Neuronal stem cell (in vitro differentiated cells): ENCODE data around the gene NR1I2.

Experiments
- DNase-seq: peaks from one replicate; pipeline ENCODE4 v3.0.0-alpha.2; 2013; ENCODE audit warnings: low spot score
- H2AFZ ChIP-seq: one replicate; pipeline ENCODE4 v1.6.1; 2013; ENCODE audit warnings: mild to moderate bottlenecking, low read length, inconsistent platforms
- H2AK5ac ChIP-seq: 2 replicates; pipeline ENCODE4 v1.6.1; 2013; ENCODE audit warnings: low read depth, mild to moderate bottlenecking, inconsistent platforms, low read length, moderate library complexity, mixed read lengths
- H2BK120ac ChIP-seq: 2 replicates; pipeline ENCODE4 v1.6.1; 2013; ENCODE audit warnings: low read depth, mild to moderate bottlenecking, inconsistent platforms, low read length, moderate library complexity, mixed read lengths
- H2BK12ac ChIP-seq: one replicate; pipeline ENCODE4 v1.6.1; 2013; ENCODE audit warnings: low read length, inconsistent platforms
- H2BK15ac ChIP-seq: 2 replicates; pipeline ENCODE4 v1.6.1; 2013; ENCODE audit warnings: mild to moderate bottlenecking, low read length, inconsistent platforms, mixed read lengths
- H2BK5ac ChIP-seq: one replicate; pipeline ENCODE4 v1.6.1; 2013; ENCODE audit warnings: inconsistent platforms, mild to moderate bottlenecking, low read length, moderate library complexity
- H3K14ac ChIP-seq: one replicate; pipeline ENCODE4 v1.6.1; 2013; ENCODE audit warnings: low read length, inconsistent platforms
- H3K18ac ChIP-seq: 2 replicates; pipeline ENCODE4 v1.6.1; 2013; ENCODE audit warnings: low read length, inconsistent platforms
- H3K23ac ChIP-seq: 2 replicates; pipeline ENCODE4 v1.6.1; 2013; ENCODE audit warnings: low read depth, mild to moderate bottlenecking, mixed read lengths, low read length, inconsistent platforms; ENCODE audit not compliant: poor library complexity
- H3K27ac ChIP-seq: replicated peaks from 3 replicates; pipeline ENCODE4 v1.5.1; 2013; ENCODE audit warnings: low read length, inconsistent platforms
- H3K27me3 ChIP-seq, 3 experiments: 2 replicates each; pipeline ENCODE4 v1.6.1; 2013; ENCODE audit warnings: low read length in 3 of 3, mild to moderate bottlenecking in 2 of 3, inconsistent platforms in 1 of 3, low read depth in 1 of 3, mixed read lengths in 1 of 3, moderate library complexity in 1 of 3; ENCODE audit not compliant: control insufficient read depth in 3 of 3, insufficient read depth in 3 of 3
- H3K36me3 ChIP-seq, 2 donors: replicated peaks in 1 of 2; 2 replicates each; pipeline ENCODE4 v1.6.1; 2013; ENCODE audit warnings: low read length in 2 of 2; ENCODE audit not compliant: control insufficient read depth in 2 of 2, insufficient read depth in 2 of 2
- H3K4ac ChIP-seq: 2 replicates; pipeline ENCODE4 v1.6.1; 2013; ENCODE audit warnings: inconsistent platforms, mild to moderate bottlenecking, low read length, moderate library complexity
- H3K4me1 ChIP-seq, 2 donors: 1 replicate in 1 of 2; 2 replicates in 1 of 2; pipeline ENCODE4 v1.6.1; 2013; ENCODE audit warnings: low read length in 2 of 2, low read depth in 1 of 2; ENCODE audit not compliant: control insufficient read depth in 2 of 2, insufficient read depth in 1 of 2
- H3K4me2 ChIP-seq: one replicate; pipeline ENCODE4 v1.6.1; 2013; ENCODE audit warnings: mild to moderate bottlenecking, low read length, inconsistent platforms; ENCODE audit not compliant: insufficient read depth, poor library complexity, severe bottlenecking
- H3K4me3 ChIP-seq, 2 donors: 2 replicates each; pipeline ENCODE4 v1.5.1; 2013; ENCODE audit warnings: low read length in 2 of 2, mild to moderate bottlenecking in 2 of 2, inconsistent platforms in 1 of 2, moderate library complexity in 1 of 2
- H3K79me1 ChIP-seq: one replicate; pipeline ENCODE4 v1.6.1; 2013; ENCODE audit warnings: low read depth, mild to moderate bottlenecking, inconsistent platforms, low read length, moderate library complexity
- H3K9ac ChIP-seq: one replicate; pipeline ENCODE4 v1.6.1; 2013; ENCODE audit warnings: mild to moderate bottlenecking, low read depth, low read length, inconsistent platforms; ENCODE audit not compliant: poor library complexity
- H3K9me3 ChIP-seq, 2 donors: replicated peaks in 1 of 2; 2 replicates each; pipeline versions ENCODE3 to v1.6.1; 2013; ENCODE audit warnings: low read length in 2 of 2, mild to moderate bottlenecking in 2 of 2, inconsistent platforms in 1 of 2, low read depth in 1 of 2, mixed read lengths in 1 of 2, moderate library complexity in 1 of 2; ENCODE audit not compliant: control insufficient read depth in 2 of 2, insufficient read depth in 1 of 2
- H4K8ac ChIP-seq: one replicate; pipeline ENCODE4 v1.6.1; 2013; ENCODE audit warnings: low read depth, mild to moderate bottlenecking, inconsistent platforms, low read length, moderate library complexity
- H4K91ac ChIP-seq: one replicate; pipeline ENCODE4 v1.6.1; 2013; ENCODE audit warnings: low read length, low read depth, mild to moderate bottlenecking, inconsistent platforms; ENCODE audit not compliant: poor library complexity
- WGBS, 2 donors: extraction: QIAGEN DNeasy Blood & Tissue Kit; methylation state at CpG; one replicate each; pipeline ENCODE4 v1.1.7; 2013; ENCODE audit warnings: missing lambda C conversion rate in 2 of 2, mixed read lengths in 1 of 2; ENCODE audit not compliant: insufficient read length in 2 of 2, insufficient replicate concordance in 1 of 2; ENCODE audit errors: extremely low coverage in 2 of 2; 5-methylcytosine and 5-hydroxymethylcytosine counted together

NR1I2 gene

DNA sequence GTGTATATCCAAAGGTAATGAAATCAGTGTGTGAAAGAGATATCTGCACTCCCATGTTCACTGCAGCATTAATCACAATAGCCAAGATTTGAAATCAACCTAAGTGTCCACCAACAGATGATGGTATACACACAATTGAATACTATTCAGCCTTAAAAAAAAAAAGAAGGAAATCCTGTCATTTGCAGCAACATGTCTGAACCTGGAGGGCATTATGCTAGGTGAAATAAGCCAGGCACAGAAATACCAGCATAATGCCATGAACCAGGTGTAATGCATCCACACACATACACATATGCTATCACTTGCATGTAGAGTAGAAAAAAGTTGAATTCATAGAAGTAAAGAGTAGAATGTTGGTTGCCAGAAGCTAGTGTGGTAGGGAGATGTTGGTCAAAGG is 18.4 kb upstream of the NR1I2 start:
- Histone ChIP-seq H3K27me3 (no peaks in the 10 kb centered on the region), H3K4ac (no peak overlapping the region), H2BK12ac (no peak overlapping the region), H4K91ac (no peak overlapping the region), H2BK120ac (no peak overlapping the region), H3K14ac (no peak overlapping the region), H3K9ac (no peak overlapping the region), H3K79me1 (no peaks in the 10 kb centered on the region), H2AK5ac (no peak overlapping the region), H3K18ac (no peak overlapping the region), H3K23ac (no peak overlapping the region), H2BK15ac (no peak overlapping the region), H4K8ac (no peak overlapping the region), H3K36me3 (no peaks in the 10 kb centered on the region), H3K27ac (no peak overlapping the region), H3K4me3 (no peak overlapping the region), H2AFZ (no peak overlapping the region), H3K4me2 (no peak overlapping the region), H3K9me3 (peaks cover 6 to 8% of the 10 kb centered on the region in 2 donors), H2BK5ac (no peak overlapping the region), H3K4me1 (no peaks in the 10 kb centered on the region)
- DNase-seq = no peak

DNA sequence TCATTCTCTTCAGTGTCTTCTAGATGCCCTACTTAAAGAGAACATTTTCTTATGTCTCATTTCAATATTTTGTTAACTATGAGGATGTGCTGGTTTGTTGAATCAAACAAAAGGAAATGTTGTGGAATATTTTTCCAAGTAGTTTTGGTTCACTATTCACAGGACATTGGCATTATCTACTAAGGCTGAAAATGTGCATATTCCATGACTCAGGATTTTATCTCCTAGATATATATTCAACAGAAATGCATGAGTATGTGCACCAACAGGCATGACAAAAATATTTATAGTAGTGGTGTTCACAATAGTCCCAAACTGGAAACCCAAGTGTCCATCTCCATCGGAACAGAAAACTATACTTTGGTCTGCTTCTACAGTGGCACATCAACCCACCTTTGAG is 16.7 kb upstream of the NR1I2 start:
- no peak overlapping the region for H2AK5ac ChIP-seq
- WGBS, 2 donors = no CpG with 5 or more reads among the region's 1 CpG
- H4K8ac ChIP-seq = no peak overlapping the region
- H3K4me2 ChIP-seq = no peak overlapping the region
- H3K23ac ChIP-seq = no peak overlapping the region
- no peaks in the 10 kb centered on the region for H3K36me3 ChIP-seq
- H2BK15ac ChIP-seq = no peak overlapping the region
- H2BK5ac ChIP-seq = no peak overlapping the region
- no peaks in the 10 kb centered on the region for H3K79me1 ChIP-seq
- no peaks in the 10 kb centered on the region for H3K27me3 ChIP-seq
- H2AFZ ChIP-seq = no peak overlapping the region
- no peak overlapping the region for H3K27ac ChIP-seq
- H2BK120ac ChIP-seq = no peak overlapping the region
- no peaks in the 10 kb centered on the region for H3K4me1 ChIP-seq
- no peak for DNase-seq
- H3K9ac ChIP-seq = no peak overlapping the region
- H3K18ac ChIP-seq = no peak overlapping the region
- H3K4ac ChIP-seq = no peak overlapping the region
- H3K14ac ChIP-seq = no peak overlapping the region
- no peak overlapping the region for H4K91ac ChIP-seq
- H3K9me3 ChIP-seq = peaks cover 8 to 9% of the 10 kb centered on the region in 2 donors
- H2BK12ac ChIP-seq = no peak overlapping the region
- H3K4me3 ChIP-seq = no peak overlapping the region

DNA sequence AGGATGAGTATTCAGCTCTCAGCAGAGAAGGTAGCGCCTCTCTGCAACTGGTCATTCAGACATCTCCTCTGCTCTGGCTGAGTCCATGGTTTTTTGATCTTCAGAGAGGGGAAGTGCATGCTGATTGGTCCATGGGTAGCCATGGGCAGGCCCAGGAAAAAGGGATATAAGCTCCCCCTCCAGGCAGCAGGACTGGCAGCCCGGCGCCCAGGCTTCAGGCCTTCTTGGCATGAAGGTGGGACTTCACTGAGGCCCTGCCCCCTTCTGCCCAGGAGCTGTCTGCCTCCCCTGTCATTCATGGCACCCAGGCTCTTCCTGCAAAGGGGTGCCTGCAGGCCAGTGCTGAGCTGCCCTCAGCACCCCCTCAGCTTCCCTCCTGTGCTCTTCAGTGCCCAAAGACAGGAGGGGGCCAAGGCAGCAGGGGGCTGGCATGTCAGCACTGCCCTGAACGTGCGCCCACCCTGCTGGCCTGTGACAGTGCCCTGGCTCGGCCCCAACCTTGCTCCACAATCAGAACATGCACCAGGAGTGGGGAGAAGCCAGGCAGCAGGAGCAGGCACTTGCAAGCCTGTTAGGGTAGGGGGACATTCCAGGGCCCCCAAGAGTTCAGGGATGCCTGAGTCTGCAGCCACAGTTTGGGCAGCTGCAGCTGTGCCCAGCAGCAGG is 13.8 kb upstream of the NR1I2 start:
- Histone ChIP-seq H2BK15ac (no peak overlapping the region), H3K18ac (no peak overlapping the region), H3K9ac (no peak overlapping the region), H4K91ac (no peak overlapping the region), H2AK5ac (peak overlapping the region; percentile 60), H2BK120ac (no peak overlapping the region), H3K4me3 (peak overlapping the region in 1 of 2 donors; percentile 50), H4K8ac (no peak overlapping the region), H3K9me3 (peaks cover 2 to 9% of the 10 kb centered on the region in 2 donors), H2BK5ac (peak overlapping the region; percentile 91), H2AFZ (no peak overlapping the region), H3K36me3 (no peaks in the 10 kb centered on the region), H3K27me3 (no peaks in the 10 kb centered on the region), H3K4me1 (no peaks in the 10 kb centered on the region), H3K79me1 (no peaks in the 10 kb centered on the region), H3K4ac (no peak overlapping the region), H3K14ac (peak overlapping the region; percentile 5), H3K4me2 (no peak overlapping the region), H3K27ac (no peak overlapping the region), H2BK12ac (peak overlapping the region; percentile 16), H3K23ac (peak overlapping the region; percentile 35)
- WGBS, 2 donors = no CpG with 5 or more reads among the region's 6 CpGs
- DNase-seq = no peak

DNA sequence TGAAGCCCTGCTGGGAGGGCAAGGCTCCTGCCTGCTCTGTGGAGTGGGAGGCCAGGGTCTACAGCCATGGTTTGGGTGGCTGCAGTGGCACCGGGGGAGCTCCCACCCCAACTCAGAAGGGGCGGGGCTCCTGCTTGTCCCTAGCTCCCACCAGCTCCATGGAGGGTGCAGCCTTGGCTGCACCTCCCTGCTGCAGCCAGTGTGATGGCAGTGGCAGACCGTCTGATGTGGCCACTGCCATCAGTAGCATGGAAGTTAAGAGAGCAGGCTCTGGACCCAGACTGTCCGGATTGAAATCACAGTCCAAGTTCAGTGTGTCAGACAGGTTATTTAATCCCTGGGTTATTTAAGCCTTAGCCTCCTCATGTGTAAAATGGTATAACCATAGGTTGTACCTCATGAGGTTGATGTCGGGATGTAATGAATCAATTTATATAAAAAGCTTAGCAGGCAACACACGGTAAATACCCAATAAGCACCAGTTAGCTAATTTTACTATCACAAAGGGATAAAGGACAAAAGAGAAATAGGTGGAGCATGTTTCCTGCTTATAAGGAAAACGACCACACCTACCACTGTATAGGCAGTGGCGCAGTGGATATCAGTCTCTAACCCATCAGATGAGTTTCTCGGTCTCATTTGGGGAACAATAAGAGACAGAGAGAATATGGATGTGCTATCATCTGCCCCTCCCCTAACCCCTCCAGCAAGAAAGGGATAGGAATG is 13.1 kb upstream of the NR1I2 start:
- H3K9me3 ChIP-seq = peaks cover 2 to 9% of the 10 kb centered on the region in 2 donors

More for the DNA sequence above, 13.1 kb upstream of the NR1I2 start:
- H3K14ac ChIP-seq = no peak overlapping the region
- H2BK15ac ChIP-seq = no peak overlapping the region
- no peak overlapping the region for H3K18ac ChIP-seq
- no peaks in the 10 kb centered on the region for H3K4me1 ChIP-seq
- no peak overlapping the region for H3K9ac ChIP-seq
- peak overlapping the region; percentile 16 for H2BK12ac ChIP-seq
- no peak overlapping the region for H3K27ac ChIP-seq
- WGBS, 2 donors = no CpG with 5 or more reads among the region's 9 CpGs
- H3K79me1 ChIP-seq = no peaks in the 10 kb centered on the region
- no peak overlapping the region for H3K4me3 ChIP-seq
- H4K91ac ChIP-seq = no peak overlapping the region
- no peaks in the 10 kb centered on the region for H3K27me3 ChIP-seq
- no peak overlapping the region for H3K4me2 ChIP-seq
- peak overlapping the region; percentile 91 for H2BK5ac ChIP-seq
- H2BK120ac ChIP-seq = no peak overlapping the region
- no peak overlapping the region for H4K8ac ChIP-seq
- no peak overlapping the region for H2AFZ ChIP-seq
- peak overlapping the region; percentile 60 for H2AK5ac ChIP-seq
- H3K36me3 ChIP-seq = no peaks in the 10 kb centered on the region
- no peak overlapping the region for H3K4ac ChIP-seq
- H3K23ac ChIP-seq = peak overlapping the region; percentile 35
- DNase-seq = no peak
